Measurements from ENCODE around the gene C19orf67. TPM values are rescaled to one million over a fixed set of nuclear protein-coding genes. Genes with fewer than 3 reads are reported as not detected.

Gene C19orf67
- total RNA-seq, 1 experiment from 2014 or later = not detected

- no peak for DNase-seq (ENCODE audit: low read depth)
Observed at GRCh38 chr19:14110650-14111049, 25.1 kb upstream of the C19orf67 start.

- DNase-seq (ENCODE audit: low read depth) = no peak
Observed at GRCh38 chr19:14107581-14108461, 22.2 kb upstream of the C19orf67 start.

DNA sequence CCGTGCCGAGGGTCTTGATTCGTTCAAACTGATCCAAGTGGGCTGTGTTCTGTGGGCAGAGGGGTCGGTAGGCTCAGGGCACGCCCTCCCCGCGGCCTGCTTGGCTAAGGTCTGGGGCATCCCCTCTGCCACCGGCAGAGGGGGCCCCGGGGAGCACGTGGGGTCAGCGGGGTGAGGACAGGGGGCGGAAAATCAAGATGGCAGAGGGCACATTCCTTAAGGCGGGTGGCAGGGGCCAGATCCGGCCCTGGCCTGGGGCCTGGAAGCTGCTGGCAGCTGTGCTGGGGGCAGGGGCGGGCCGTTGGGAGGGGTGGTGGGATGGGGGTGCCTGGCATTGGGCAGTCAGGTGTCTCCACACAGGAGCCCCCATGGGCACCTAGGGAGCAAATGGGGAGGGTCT lies 21.3 kb upstream of the C19orf67 start:
- no peak for DNase-seq (ENCODE audit: low read depth)

GRCh38 chr19:14105680-14106079 lies 20.1 kb upstream of the C19orf67 start:
- DNase-seq (ENCODE audit: low read depth) = no peak

GRCh38 chr19:14103310-14103709 lies 17.7 kb upstream of the C19orf67 start:
- DNase-seq (ENCODE audit: low read depth) = no peak

- no peak for DNase-seq (ENCODE audit: low read depth)
Observed at GRCh38 chr19:14102756-14103155, 17.2 kb upstream of the C19orf67 start.

- DNase-seq (ENCODE audit: low read depth) = no peak
Observed at GRCh38 chr19:14102102-14102696, 16.6 kb upstream of the C19orf67 start.

GRCh38 chr19:14101003-14101545 lies 15.5 kb upstream of the C19orf67 start:
- no peak for DNase-seq (ENCODE audit: low read depth)

- DNase-seq (ENCODE audit: low read depth) = no peak
Observed at GRCh38 chr19:14097532-14098151, 12.1 kb upstream of the C19orf67 start.

- DNase-seq (ENCODE audit: low read depth) = no peak
Observed at GRCh38 chr19:14096272-14096992, 10.8 kb upstream of the C19orf67 start.

GRCh38 chr19:14094854-14095253 lies 9.3 kb upstream of the C19orf67 start:
- no peak for DNase-seq (ENCODE audit: low read depth)

GRCh38 chr19:14093117-14093823 lies 7.7 kb upstream of the C19orf67 start:
- no peak for DNase-seq (ENCODE audit: low read depth)

DNA sequence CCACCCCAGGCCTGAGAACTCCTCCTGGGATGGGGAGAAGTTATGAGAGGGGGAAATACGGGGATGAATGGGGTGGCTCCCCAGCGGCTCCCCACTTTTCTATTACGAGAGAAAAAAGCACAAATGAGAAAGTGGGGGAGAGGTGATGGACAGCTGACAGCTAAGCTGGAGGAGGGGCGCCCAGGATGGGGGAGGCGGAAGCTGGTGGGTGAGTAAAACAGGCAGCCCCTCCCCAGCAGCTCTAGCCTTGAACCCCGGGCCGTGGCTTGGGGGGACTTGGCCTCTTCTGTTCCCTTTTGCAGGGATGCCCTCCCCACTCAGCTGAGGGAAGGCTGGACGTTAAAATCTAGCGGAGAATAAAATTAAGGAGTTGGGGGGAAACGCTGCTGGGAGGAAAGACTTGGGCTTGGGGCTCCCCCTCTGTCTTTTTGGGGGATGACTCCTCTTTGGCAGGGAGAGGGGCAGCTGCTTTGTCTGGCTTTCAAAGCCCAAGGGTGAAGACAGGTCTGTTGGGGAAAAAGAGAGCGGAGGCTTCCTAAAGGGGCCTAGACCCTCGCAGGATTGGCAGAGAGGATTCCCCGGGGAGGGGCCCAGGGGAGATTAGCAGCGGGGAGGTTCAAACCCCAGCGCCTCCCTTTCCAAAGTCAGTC lies 6.4 kb upstream of the C19orf67 start:
- no peak for DNase-seq (ENCODE audit: low read depth)

- DNase-seq (ENCODE audit: low read depth) = peak; percentile 66
Observed at GRCh38 chr19:14091081-14091812, 5.7 kb upstream of the C19orf67 start.

DNA sequence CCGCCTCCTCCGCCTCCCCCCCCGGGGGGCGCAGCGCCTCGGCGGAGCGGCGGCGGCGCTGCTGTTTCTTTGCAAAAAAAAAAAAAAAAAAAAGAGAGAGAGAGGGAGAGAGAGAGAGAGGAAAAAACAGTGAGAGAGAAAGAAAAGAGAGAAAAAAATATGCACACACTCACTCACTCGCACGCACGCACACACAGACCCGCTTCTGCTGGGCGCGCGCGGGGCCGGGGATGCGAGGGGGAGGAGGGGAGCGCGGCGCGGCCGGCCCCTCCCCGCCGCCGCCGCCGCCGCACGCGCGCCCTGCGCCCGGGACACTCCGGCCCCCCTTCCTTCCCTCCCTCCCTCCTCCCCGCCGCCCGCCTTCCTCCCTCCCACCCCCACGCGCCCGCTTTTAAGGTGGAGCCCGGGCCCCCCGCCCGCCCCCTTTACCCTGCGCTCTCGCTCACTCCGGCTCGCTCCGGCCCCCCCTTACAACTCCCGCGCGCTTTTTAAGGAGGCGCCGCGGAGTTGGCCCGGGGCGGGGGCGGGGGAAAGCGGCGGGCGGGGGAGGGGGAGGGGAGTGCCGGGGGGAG lies 5.0 kb upstream of the C19orf67 start, which contains the start of gene SAMD1:
Gene SAMD1, minus strand, starts transcription at position 243 of the 572 bp plus-strand sequence.
- DNase-seq (ENCODE audit: low read depth) = peak; percentile 83

- peak; percentile 59 for DNase-seq (ENCODE audit: low read depth)
Observed at GRCh38 chr19:14089662-14090508, 4.3 kb upstream of the C19orf67 start.

- no peak for DNase-seq (ENCODE audit: low read depth)
Observed at GRCh38 chr19:14089412-14089661, 3.8 kb upstream of the C19orf67 start.

GRCh38 chr19:14088634-14089411 lies 3.2 kb upstream of the C19orf67 start:
- no peak for DNase-seq (ENCODE audit: low read depth)

Data from LHCN-M2 (cell line).